Gastroesophageal sphincter (tissue), 3 donors: ENCODE measurements around the gene HHAT.

Source experiments
- POLR2A ChIP-seq, 2 donors: fragments of 450-650 bp; IDR thresholded peaks; one replicate each; pipeline ENCODE4 v1.6.1; 2017; ENCODE audit warnings: antibody characterized with exemption in 2 of 2, mild to moderate bottlenecking in 2 of 2, moderate library complexity in 1 of 2
- TF ChIP-seq, protein P1 (sequence below), 4 experiments: fragments of 200-600 bp in 2 of 4; fragments of 450-650 bp in 2 of 4; sonication (generic) in 1 of 4; IDR thresholded peaks; one replicate each; pipeline ENCODE4 v1.5.1; 2017 to 2019; ENCODE audit warnings: antibody characterized with exemption in 4 of 4, mild to moderate bottlenecking in 2 of 4, moderate library complexity in 2 of 4

DNA sequence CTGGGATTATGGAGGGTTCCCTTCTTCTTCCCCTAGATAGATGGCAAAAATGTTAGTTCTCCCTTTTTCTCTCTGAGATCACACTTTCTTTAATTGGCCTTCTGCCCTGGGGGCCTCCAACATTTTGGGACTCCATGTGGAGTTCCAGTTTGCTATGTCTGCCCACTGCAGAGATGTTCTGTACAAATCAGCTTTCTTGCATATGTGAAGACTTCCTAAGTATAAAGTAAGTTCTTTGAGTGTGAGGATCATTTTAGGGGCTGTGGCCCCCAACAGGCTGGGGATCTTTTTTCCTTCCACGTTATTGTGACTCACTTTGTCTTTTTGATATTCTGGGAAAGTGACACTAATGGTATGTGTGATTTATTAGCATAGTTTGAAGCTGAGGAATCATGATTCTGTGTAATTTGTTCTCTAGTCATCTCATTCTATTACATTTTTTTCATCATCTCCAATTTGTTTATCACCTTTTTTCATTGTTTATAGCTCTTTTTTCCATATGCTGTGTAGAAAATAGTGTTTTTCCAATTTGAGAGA is 48.2 kb downstream of the HHAT start:
- TF ChIP-seq, protein P1, sequence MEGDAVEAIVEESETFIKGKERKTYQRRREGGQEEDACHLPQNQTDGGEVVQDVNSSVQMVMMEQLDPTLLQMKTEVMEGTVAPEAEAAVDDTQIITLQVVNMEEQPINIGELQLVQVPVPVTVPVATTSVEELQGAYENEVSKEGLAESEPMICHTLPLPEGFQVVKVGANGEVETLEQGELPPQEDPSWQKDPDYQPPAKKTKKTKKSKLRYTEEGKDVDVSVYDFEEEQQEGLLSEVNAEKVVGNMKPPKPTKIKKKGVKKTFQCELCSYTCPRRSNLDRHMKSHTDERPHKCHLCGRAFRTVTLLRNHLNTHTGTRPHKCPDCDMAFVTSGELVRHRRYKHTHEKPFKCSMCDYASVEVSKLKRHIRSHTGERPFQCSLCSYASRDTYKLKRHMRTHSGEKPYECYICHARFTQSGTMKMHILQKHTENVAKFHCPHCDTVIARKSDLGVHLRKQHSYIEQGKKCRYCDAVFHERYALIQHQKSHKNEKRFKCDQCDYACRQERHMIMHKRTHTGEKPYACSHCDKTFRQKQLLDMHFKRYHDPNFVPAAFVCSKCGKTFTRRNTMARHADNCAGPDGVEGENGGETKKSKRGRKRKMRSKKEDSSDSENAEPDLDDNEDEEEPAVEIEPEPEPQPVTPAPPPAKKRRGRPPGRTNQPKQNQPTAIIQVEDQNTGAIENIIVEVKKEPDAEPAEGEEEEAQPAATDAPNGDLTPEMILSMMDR (IDR thresholded peaks at IDR 0.05), result no peak
- no peak for TF ChIP-seq POLR2A (IDR thresholded peaks at IDR 0.05)
